ENCODE data around the gene PRKCH. TPM values are rescaled to one million over a fixed set of nuclear protein-coding genes. Genes with fewer than 3 reads are reported as not detected.

The PRKCH gene
- total and polyA plus RNA-seq, 2 of the 13 experiments (the other 11 are each of a cell fraction or from before 2014, with no cell fraction given): 0.48 to 1.3 TPM

DNA sequence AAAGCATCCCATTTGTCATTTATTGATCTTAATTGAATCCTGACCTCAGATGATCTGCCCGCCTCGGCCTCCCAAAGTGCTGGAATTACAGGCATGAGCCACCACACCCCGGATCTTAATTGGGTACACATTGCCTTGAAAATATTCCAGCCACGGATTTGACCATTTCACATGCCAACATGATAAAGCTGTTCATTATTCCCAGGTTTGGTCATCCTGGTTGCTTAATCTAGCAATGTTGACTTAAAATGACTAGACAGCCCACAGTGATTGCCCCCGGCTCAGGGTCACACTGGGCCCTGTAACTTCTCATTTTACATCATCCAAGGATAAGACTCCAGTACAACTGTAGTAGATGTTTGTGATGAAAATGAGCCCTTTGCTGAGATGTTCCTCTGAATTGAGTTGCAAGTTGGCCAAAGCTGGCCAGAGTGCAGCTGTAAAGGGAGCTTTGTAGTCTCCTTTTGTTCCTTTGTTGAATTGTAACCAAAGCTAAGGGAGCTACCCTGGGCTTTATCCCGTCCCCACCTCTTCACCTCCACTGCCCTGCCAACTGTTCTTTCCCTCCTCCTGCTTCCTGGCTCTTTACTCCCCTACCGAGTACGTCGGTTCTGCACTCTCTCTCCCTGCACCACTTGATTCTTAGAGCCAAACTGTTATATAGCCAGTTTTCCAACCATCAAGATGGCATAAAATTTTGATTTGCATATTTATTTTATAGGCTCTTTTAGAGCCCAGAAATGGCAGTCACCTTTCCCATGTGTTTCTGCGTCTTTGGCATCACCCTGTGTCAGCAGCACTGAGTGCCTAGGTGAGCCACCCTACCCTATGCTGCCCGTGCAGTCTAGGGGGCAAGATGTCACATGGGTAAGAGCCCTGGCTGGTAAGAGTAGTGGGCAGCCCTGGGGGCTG lies 232.6 kb downstream of the PRKCH start (continued):
- TF ChIP-seq ATF7-NPFF (CRISPR knock-in tag; IDR thresholded peaks at IDR 0.05; ENCODE audit: low read depth): peak; percentile 55; the same call in 1 of the 2 replicates
- peak; percentile 72 for TF ChIP-seq KDM3A (CRISPR knock-in tag; IDR thresholded peaks at IDR 0.05; ENCODE audit: low read depth)
- TF ChIP-seq ZNF136 (CRISPR knock-in tag; IDR thresholded peaks at IDR 0.05; ENCODE audit: low read depth): no peak
- TF ChIP-seq NR3C1 (CRISPR knock-in tag; IDR thresholded peaks at IDR 0.05): no peak
- TF ChIP-seq MTF1 (CRISPR knock-in tag; IDR thresholded peaks at IDR 0.05): no peak
- TF ChIP-seq RAD51 (IDR thresholded peaks at IDR 0.05; ENCODE audit: borderline replicate concordance): no peak
- TF ChIP-seq ZBTB7B (CRISPR knock-in tag; IDR thresholded peaks at IDR 0.05): peak; percentile 75
- TF ChIP-seq ZNF326 (CRISPR knock-in tag; IDR thresholded peaks at IDR 0.05; ENCODE audit: borderline replicate concordance): no peak
- TF ChIP-seq TAF15 (IDR thresholded peaks at IDR 0.05; ENCODE audit: low read depth, low read length, poor library complexity, severe bottlenecking): no peak
- no peak for TF ChIP-seq ZNF678 (CRISPR knock-in tag; IDR thresholded peaks at IDR 0.05)
- TF ChIP-seq ZNF550 (CRISPR knock-in tag; IDR thresholded peaks at IDR 0.05; ENCODE audit: borderline replicate concordance): no peak
- TF ChIP-seq, protein P1, sequence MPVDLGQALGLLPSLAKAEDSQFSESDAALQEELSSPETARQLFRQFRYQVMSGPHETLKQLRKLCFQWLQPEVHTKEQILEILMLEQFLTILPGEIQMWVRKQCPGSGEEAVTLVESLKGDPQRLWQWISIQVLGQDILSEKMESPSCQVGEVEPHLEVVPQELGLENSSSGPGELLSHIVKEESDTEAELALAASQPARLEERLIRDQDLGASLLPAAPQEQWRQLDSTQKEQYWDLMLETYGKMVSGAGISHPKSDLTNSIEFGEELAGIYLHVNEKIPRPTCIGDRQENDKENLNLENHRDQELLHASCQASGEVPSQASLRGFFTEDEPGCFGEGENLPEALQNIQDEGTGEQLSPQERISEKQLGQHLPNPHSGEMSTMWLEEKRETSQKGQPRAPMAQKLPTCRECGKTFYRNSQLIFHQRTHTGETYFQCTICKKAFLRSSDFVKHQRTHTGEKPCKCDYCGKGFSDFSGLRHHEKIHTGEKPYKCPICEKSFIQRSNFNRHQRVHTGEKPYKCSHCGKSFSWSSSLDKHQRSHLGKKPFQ (CRISPR knock-in tag; IDR thresholded peaks at IDR 0.05; ENCODE audit: insufficient replicate concordance): no peak
- TF ChIP-seq ZIK1 (CRISPR knock-in tag; IDR thresholded peaks at IDR 0.05; ENCODE audit: borderline replicate concordance, low read depth): no peak
- TF ChIP-seq ZNF737 (CRISPR knock-in tag; IDR thresholded peaks at IDR 0.05; ENCODE audit: borderline replicate concordance): no peak
- TF ChIP-seq, protein P2, sequence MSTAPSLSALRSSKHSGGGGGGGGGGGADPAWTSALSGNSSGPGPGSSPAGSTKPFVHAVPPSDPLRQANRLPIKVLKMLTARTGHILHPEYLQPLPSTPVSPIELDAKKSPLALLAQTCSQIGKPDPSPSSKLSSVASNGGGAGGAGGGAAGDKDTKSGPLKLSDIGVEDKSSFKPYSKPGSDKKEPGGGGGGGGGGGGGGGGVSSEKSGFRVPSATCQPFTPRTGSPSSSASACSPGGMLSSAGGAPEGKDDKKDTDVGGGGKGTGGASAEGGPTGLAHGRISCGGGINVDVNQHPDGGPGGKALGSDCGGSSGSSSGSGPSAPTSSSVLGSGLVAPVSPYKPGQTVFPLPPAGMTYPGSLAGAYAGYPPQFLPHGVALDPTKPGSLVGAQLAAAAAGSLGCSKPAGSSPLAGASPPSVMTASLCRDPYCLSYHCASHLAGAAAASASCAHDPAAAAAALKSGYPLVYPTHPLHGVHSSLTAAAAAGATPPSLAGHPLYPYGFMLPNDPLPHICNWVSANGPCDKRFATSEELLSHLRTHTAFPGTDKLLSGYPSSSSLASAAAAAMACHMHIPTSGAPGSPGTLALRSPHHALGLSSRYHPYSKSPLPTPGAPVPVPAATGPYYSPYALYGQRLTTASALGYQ (CRISPR knock-in tag; IDR thresholded peaks at IDR 0.05): peak; percentile 93
- TF ChIP-seq ELF4 (CRISPR knock-in tag; IDR thresholded peaks at IDR 0.05; ENCODE audit: borderline replicate concordance): no peak
- TF ChIP-seq ARNT2 (CRISPR knock-in tag; IDR thresholded peaks at IDR 0.05; ENCODE audit: low read depth): no peak
- TF ChIP-seq, protein P3, sequence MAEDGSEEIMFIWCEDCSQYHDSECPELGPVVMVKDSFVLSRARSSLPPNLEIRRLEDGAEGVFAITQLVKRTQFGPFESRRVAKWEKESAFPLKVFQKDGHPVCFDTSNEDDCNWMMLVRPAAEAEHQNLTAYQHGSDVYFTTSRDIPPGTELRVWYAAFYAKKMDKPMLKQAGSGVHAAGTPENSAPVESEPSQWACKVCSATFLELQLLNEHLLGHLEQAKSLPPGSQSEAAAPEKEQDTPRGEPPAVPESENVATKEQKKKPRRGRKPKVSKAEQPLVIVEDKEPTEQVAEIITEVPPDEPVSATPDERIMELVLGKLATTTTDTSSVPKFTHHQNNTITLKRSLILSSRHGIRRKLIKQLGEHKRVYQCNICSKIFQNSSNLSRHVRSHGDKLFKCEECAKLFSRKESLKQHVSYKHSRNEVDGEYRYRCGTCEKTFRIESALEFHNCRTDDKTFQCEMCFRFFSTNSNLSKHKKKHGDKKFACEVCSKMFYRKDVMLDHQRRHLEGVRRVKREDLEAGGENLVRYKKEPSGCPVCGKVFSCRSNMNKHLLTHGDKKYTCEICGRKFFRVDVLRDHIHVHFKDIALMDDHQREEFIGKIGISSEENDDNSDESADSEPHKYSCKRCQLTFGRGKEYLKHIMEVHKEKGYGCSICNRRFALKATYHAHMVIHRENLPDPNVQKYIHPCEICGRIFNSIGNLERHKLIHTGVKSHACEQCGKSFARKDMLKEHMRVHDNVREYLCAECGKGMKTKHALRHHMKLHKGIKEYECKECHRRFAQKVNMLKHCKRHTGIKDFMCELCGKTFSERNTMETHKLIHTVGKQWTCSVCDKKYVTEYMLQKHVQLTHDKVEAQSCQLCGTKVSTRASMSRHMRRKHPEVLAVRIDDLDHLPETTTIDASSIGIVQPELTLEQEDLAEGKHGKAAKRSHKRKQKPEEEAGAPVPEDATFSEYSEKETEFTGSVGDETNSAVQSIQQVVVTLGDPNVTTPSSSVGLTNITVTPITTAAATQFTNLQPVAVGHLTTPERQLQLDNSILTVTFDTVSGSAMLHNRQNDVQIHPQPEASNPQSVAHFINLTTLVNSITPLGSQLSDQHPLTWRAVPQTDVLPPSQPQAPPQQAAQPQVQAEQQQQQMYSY (CRISPR knock-in tag; IDR thresholded peaks at IDR 0.05): no peak
- TF ChIP-seq ZNF709 (CRISPR knock-in tag; IDR thresholded peaks at IDR 0.05): no peak
- peak; percentile 95 for TF ChIP-seq SMARCC2 (IDR thresholded peaks at IDR 0.05)
- TF ChIP-seq SOX13 (IDR thresholded peaks at IDR 0.05): no peak; the same call in none of the 2 replicates
- TF ChIP-seq SOX13 (CRISPR knock-in tag; conservative IDR thresholded peaks at IDR 0.05 in 1 of 2, IDR thresholded peaks at IDR 0.05 in 1 of 2): peak in 1 of 2 experiments; percentile 94; a peak in 1 of 4 replicates
- TF ChIP-seq CAMTA2 (CRISPR knock-in tag; IDR thresholded peaks at IDR 0.05; ENCODE audit: borderline replicate concordance): no peak
